ENCODE measurements around the gene HBP1.

GRCh38 chr7:107169120-107170050, 582 bp downstream of the HBP1 start:
- TF ChIP-seq CTCF (IDR thresholded peaks at IDR 0.05; ENCODE audit: insufficient read depth, low read length, poor library complexity, severe bottlenecking) (no peak), EZH2phosphoT487 (conservative IDR thresholded peaks at IDR 0.05; ENCODE audit: low read length) (no peak)

Data from SU-DHL-6 (cell line).